ENCODE measurements around the gene NLGN4Y. TPM values are rescaled to one million over a fixed set of nuclear protein-coding genes. Genes with fewer than 3 reads are reported as not detected.
"Not testable (repeated sequence)": the region's sequence is repeated elsewhere in the genome, so short reads cannot be mapped to it uniquely, and the experiment has no call there.

The NLGN4Y gene
- total RNA-seq, 1 experiment from 2014 or later, result not detected

DNA sequence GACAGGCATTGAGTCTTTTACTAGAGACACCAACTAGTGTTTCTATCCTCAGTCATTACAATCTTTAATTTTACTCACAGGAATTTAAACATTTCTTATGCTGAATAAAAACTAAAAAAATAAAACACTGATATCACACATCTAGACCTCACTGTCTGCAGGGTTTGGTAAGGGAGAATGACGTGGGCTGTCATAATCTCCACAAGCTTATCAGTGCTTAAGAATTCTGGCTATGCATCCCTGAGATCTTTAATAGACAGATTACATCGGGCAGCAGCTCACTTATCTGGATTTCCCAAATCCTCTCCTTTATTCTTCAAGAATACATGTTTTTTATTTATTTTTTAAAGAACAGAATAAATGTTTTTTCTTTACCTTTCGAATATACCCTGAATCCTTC lies 313.1 kb downstream of the NLGN4Y start:
- H3F3A ChIP-seq (ENCODE audit: low read length, unreplicated experiment), result no peaks in the 10 kb centered on the region
- no peaks in the 10 kb centered on the region for H3K9me2 ChIP-seq (replicated peaks; ENCODE audit: low read length)
- TF ChIP-seq EZH2phosphoT487 (IDR thresholded peaks at IDR 0.05; ENCODE audit: borderline replicate concordance, low read length) (no peak), EZH2 (IDR thresholded peaks at IDR 0.05; ENCODE audit: low read length, unreplicated experiment) (no peak)
- TF ChIP-seq, protein P1, sequence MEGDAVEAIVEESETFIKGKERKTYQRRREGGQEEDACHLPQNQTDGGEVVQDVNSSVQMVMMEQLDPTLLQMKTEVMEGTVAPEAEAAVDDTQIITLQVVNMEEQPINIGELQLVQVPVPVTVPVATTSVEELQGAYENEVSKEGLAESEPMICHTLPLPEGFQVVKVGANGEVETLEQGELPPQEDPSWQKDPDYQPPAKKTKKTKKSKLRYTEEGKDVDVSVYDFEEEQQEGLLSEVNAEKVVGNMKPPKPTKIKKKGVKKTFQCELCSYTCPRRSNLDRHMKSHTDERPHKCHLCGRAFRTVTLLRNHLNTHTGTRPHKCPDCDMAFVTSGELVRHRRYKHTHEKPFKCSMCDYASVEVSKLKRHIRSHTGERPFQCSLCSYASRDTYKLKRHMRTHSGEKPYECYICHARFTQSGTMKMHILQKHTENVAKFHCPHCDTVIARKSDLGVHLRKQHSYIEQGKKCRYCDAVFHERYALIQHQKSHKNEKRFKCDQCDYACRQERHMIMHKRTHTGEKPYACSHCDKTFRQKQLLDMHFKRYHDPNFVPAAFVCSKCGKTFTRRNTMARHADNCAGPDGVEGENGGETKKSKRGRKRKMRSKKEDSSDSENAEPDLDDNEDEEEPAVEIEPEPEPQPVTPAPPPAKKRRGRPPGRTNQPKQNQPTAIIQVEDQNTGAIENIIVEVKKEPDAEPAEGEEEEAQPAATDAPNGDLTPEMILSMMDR (conservative IDR thresholded peaks at IDR 0.05; ENCODE audit: low read depth, low read length), result no peak
- intact Hi-C loops (cut with micrococcal nuclease), result no loop called here
- no TSS peak for BruUV-seq (replicated peaks)
- no peaks in the 10 kb centered on the region for H3K79me2 ChIP-seq (ENCODE audit: low read length)
- ATAC-seq, result no peak
- no peak overlapping the region for H3K9ac ChIP-seq (ENCODE audit: low read length)
- H2AFZ ChIP-seq (ENCODE audit: low read length), result no peak overlapping the region
- no peak for DNase-seq
- H3K36me3 ChIP-seq (ENCODE audit: low read depth, low read length), result no peaks in the 10 kb centered on the region
- no peak overlapping the region for H3K4me3 ChIP-seq (ENCODE audit: low read length)
- no peak overlapping the region for H3K27ac ChIP-seq (ENCODE audit: low read length)
- H3K4me1 ChIP-seq (ENCODE audit: insufficient read depth, low read length), result no peaks in the 10 kb centered on the region
- POLR2A ChIA-PET (ENCODE audit: unreplicated experiment), result no interaction called here
- H3K9me3 ChIP-seq (ENCODE audit: low read length), result no peaks in the 10 kb centered on the region
- CTCF ChIA-PET, result no interaction called here
- no peaks in the 10 kb centered on the region for H3K27me3 ChIP-seq (ENCODE audit: low read length)
- H4K20me1 ChIP-seq (ENCODE audit: low read length), result no peaks in the 10 kb centered on the region
- H3K4me2 ChIP-seq (ENCODE audit: low read length), result no peak overlapping the region

- intact Hi-C loops (cut with micrococcal nuclease), result no loop called here
- no peak overlapping the region for H3K9ac ChIP-seq (ENCODE audit: low read length)
- H2AFZ ChIP-seq (ENCODE audit: low read length), result no peak overlapping the region
- no peaks in the 10 kb centered on the region for H3K9me3 ChIP-seq (ENCODE audit: low read length)
- ATAC-seq (no peak), DNase-seq (no peak)
- H3K4me2 ChIP-seq (ENCODE audit: low read length), result no peak overlapping the region
- no TSS peak for BruUV-seq (replicated peaks)
- H4K20me1 ChIP-seq (ENCODE audit: low read length), result no peaks in the 10 kb centered on the region
- no peak overlapping the region for H3K4me3 ChIP-seq (ENCODE audit: low read length)
- CTCF ChIA-PET, result no interaction called here
- TF ChIP-seq EZH2phosphoT487 (IDR thresholded peaks at IDR 0.05; ENCODE audit: borderline replicate concordance, low read length) (no peak), EZH2 (IDR thresholded peaks at IDR 0.05; ENCODE audit: low read length, unreplicated experiment) (no peak)
- TF ChIP-seq, protein P1 (conservative IDR thresholded peaks at IDR 0.05; ENCODE audit: low read depth, low read length), result no peak
- H3K79me2 ChIP-seq (ENCODE audit: low read length), result no peaks in the 10 kb centered on the region
- no peak overlapping the region for H3K27ac ChIP-seq (ENCODE audit: low read length)
- POLR2A ChIA-PET (ENCODE audit: unreplicated experiment), result no interaction called here
- no peaks in the 10 kb centered on the region for H3F3A ChIP-seq (ENCODE audit: low read length, unreplicated experiment)
- no peaks in the 10 kb centered on the region for H3K4me1 ChIP-seq (ENCODE audit: insufficient read depth, low read length)
- no peaks in the 10 kb centered on the region for H3K9me2 ChIP-seq (replicated peaks; ENCODE audit: low read length)
- H3K36me3 ChIP-seq (ENCODE audit: low read depth, low read length), result no peaks in the 10 kb centered on the region
- no peaks in the 10 kb centered on the region for H3K27me3 ChIP-seq (ENCODE audit: low read length)
These were observed 326.4 kb downstream of the NLGN4Y start for GRCh38 chrY:14850734-14851133.

- Histone ChIP-seq H3K27me3 (ENCODE audit: low read length) (no peaks in the 10 kb centered on the region), H3K4me1 (ENCODE audit: insufficient read depth, low read length) (no peaks in the 10 kb centered on the region), H3K36me3 (ENCODE audit: low read depth, low read length) (no peaks in the 10 kb centered on the region), H3K9ac (ENCODE audit: low read length) (no peak overlapping the region), H2AFZ (ENCODE audit: low read length) (no peak overlapping the region), H3K4me2 (ENCODE audit: low read length) (no peak overlapping the region), H3K79me2 (ENCODE audit: low read length) (no peaks in the 10 kb centered on the region), H3F3A (ENCODE audit: low read length, unreplicated experiment) (no peaks in the 10 kb centered on the region), H4K20me1 (ENCODE audit: low read length) (no peaks in the 10 kb centered on the region), H3K27ac (ENCODE audit: low read length) (no peak overlapping the region), H3K9me2 (replicated peaks; ENCODE audit: low read length) (no peaks in the 10 kb centered on the region), H3K9me3 (ENCODE audit: low read length) (no peaks in the 10 kb centered on the region), H3K4me3 (ENCODE audit: low read length) (no peak overlapping the region)
- no peak for ATAC-seq
- TF ChIP-seq, protein P1 (conservative IDR thresholded peaks at IDR 0.05; ENCODE audit: low read depth, low read length), result no peak
- no peak for TF ChIP-seq EZH2phosphoT487 (IDR thresholded peaks at IDR 0.05; ENCODE audit: borderline replicate concordance, low read length)
- TF ChIP-seq EZH2 (IDR thresholded peaks at IDR 0.05; ENCODE audit: low read length, unreplicated experiment), result no peak
- no TSS peak for BruUV-seq (replicated peaks)
- intact Hi-C loops (cut with micrococcal nuclease), result no loop called here
- ChIA-PET POLR2A (ENCODE audit: unreplicated experiment) (no interaction called here), CTCF (no interaction called here)
- DNase-seq, result no peak
These were observed 336.1 kb downstream of the NLGN4Y start for GRCh38 chrY:14860448-14860847.

- H3K9ac ChIP-seq (ENCODE audit: low read length); ATAC-seq; H3K79me2 ChIP-seq (ENCODE audit: low read length); H3K4me3 ChIP-seq (ENCODE audit: low read length); BruUV-seq (replicated peaks); DNase-seq; H3K9me2 ChIP-seq (replicated peaks; ENCODE audit: low read length); H2AFZ ChIP-seq (ENCODE audit: low read length); H3K27ac ChIP-seq (ENCODE audit: low read length); H3K4me2 ChIP-seq (ENCODE audit: low read length); H3K4me1 ChIP-seq (ENCODE audit: insufficient read depth, low read length); H3F3A ChIP-seq (ENCODE audit: low read length, unreplicated experiment); H3K27me3 ChIP-seq (ENCODE audit: low read length); H3K9me3 ChIP-seq (ENCODE audit: low read length); H3K36me3 ChIP-seq (ENCODE audit: low read depth, low read length); POLR2A ChIA-PET (ENCODE audit: unreplicated experiment); CTCF ChIA-PET; intact Hi-C loops (cut with micrococcal nuclease); H4K20me1 ChIP-seq (ENCODE audit: low read length): not testable (repeated sequence)
These were observed 336.7 kb downstream of the NLGN4Y start for GRCh38 chrY:14861033-14861432.
